Measurements from ENCODE around the gene ZNF71.

- TF ChIP-seq POLR2A (IDR thresholded peaks at IDR 0.05; ENCODE audit: low read length) (no peak), GATA1 (IDR thresholded peaks at IDR 0.05; ENCODE audit: low read depth, low read length) (no peak)
Observed at GRCh38 chr19:56608274-56608964, 13.3 kb downstream of the ZNF71 start.

Data from erythroblast (primary cell).